Measurements from ENCODE around the gene ATAD3B.
"Not testable (repeated sequence)": the region's sequence is repeated elsewhere in the genome, so short reads cannot be mapped to it uniquely, and the experiment has no call there.

ATAD3B gene

DNA sequence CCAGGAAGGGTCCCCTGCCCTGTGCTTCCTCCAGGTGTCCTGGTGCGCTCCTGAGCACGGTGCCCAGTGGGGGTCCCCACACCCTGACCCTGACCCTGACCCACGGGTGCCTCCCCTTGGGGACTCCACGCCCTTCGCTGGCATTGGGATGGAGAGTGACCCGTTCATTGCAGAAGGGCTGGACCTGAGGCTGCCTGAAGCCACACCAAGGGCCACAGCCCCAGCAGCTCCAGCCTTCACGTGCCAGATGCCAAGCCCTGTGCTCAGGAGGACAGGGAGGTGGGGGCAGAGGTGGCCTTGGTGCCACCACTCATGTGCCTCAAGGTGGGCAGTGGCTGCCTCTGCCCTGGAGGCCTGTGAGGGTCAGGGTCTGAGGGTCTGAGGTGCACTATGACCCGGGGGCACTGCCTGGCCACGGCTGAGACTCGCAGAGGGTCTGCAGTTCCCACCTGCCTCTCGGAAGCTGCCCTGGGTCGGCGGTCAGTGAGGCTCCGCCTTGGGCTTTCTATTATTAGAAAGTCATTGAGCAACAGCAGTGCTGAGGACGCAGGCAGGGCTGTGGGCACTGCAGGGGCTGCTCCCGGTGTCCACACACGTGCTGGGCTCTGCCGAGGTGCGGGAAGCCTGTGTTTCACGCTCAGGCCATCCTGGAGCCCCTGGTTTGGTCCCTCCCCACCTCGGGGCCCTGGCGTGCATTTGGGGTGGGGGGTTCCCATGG lies 61.8 kb downstream of the ATAD3B start:
- not testable (repeated sequence) for DNase-seq (ENCODE audit: low spot score)

DNA sequence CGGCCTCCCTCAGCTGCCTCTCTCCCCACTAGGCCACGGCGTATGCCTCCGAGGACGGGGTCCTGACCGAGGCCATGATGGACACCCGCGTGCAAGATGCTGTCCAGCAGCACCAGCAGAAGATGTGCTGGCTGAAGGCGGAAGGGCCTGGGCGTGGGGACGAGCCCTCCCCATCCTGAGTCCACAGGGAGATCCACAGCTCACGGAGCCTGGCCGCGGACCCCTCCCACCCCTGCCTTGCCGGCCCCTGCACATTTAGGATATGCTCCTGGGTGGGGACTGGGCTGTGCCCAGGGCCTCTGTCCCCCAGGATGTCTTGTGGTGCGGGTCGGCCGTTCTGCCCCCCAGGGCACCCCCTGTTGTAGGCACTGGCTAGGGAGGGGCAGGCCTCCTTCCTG lies 62.3 kb downstream of the ATAD3B start:
- not testable (repeated sequence) for DNase-seq (ENCODE audit: low spot score)

DNA sequence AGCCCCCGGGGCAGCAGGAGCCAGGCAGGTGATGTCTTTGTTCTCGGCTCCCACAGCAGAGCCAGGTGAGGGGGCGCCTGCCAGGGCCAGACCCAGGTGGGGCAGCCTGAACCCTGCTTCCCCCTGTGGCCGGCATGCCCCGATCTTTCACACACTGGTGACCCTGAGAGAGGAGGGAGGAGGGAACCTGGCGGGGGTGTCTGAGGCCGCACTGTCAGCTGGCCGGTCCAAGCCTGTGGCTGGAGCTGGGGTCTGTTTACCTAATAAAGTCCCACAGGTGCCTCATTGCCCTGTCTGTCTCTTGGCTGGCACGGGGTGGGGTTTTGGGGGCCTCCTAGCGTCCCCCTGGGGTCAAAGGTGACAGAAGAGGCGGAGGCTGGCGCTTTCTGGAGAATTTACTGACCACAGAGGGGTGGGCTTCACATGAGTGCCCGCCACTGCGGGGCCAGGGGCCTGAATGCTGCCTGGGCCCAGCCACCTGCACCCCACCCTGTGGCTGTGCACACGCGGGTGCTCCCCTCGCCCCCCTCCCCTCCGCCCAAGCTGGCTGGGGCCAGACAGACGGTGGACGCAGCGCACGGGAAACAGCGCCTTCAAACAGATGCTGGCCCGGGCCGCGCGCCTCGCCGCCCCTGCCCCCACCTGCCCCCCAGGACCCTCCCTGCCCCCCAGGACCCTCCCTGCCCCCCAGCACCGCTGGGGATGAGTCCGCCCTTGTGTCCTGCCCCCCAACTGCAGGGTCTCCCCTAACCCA lies 63.0 kb downstream of the ATAD3B start:
- no peak for DNase-seq (ENCODE audit: low spot score)

DNA sequence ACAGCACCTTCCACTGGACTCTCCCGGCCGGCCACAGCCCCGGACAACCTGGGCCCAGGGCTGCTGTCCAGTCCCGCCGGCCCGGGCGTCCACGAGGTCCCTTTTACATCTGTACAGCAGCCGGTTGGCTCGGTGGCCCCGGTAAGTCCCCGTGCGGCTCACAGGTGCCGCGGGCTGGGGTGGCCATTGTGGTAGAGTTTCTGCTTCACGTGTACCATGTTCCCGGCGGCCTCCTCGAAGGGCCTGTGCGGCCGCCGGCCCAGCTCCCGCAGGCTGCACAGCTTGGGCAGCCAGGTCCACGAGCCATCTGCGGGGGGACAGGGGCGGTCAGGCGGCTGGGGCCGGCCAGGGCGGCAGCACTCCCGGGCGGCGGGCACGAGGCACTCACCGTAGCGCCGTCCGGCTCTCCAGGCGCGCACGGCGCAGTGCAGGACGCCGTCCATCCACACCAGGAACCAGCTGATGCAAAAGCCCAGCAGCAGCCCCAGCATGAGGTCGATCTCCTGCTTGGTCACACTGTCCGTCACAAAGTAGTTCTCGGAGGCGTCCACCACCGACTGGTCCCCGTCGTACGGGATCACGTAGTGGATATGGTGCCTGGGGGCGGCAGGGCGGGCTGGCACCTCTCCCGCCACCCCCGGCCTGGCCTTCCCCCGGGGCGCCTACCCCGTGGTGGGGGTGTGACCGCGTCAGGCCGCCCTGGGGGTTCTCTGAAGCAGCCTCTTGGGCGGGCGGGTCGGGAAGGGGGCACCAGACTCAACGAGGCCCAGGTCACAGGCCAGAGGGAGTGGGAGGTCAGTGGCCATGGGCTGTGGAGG lies 63.8 kb downstream of the ATAD3B start:
- no peak for DNase-seq (ENCODE audit: low spot score)

DNA sequence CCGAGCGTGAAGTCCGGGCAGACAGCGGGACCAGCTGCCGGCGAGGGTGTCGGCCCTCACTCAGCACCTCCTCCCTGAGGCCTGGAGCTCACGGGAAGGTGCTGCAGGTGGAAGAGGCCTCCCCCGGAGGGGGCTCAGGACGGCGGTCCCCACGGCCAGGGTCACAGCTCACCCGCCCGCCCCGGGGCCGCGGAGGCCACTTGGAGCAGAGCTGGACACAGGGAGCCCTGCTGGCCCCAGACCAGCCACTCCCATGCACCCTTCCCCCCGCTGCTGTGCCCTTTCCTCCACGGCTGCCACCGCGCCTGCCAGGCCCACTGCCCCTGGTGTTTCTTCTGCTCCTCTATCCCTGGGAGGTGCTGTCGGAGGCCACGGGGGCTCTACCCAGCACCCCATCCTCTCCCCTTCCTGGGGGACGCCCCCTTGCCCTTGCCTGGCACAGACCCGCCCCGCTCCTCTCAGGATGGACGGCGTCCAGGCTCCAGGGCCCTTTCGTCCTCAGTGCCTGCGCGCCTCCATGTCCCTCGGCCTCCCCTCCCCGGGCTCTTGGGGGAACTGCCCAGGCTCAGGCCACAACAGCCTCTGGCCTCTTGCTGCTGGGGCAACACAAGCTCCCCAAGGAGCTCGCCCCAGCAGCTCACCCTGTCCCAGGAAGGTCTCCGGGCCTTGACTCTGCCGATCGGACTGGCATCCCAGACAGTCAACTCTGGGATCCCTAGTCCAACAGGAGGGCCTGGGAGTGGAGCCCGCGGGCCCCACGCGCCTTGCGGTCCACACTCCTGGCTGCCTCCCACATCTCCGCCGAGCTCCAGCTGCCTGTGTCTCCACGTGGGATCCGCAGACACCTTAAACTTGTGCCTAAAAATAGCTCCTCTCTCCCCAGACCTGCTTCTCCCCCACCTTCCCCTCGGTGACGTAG lies 64.7 kb downstream of the ATAD3B start:
- DNase-seq (ENCODE audit: low spot score) = no peak

DNA sequence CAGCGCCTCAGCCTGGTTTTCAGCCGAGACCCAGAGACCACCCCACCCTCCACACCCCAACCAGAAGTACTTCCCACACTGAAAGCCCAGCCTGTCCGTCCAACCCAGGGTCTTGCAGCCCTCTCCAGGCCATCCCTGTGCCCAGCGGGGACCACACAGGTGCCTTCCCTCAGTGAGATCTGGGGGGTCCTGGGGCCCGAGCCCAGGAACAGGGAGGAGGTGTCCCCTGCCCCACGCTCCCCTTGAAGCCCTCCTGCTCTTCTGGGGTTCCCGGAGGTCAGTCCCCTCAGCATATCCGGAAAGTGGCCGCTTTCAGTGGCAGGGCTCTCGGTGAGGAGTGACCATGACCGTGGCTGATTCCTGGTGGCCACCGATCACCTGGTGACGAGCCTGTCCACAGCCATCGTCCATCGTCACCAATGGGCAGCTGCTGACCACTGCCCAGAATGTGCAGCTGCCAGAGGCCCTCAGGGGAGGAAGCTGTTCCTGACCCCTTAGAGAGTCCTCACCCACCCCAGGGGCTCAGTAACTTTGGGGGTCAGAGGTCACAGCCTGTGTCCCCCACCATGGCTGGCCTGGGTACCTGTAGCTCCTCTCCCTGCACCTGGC lies 65.5 kb downstream of the ATAD3B start:
- no peak for DNase-seq (ENCODE audit: low spot score)

DNA sequence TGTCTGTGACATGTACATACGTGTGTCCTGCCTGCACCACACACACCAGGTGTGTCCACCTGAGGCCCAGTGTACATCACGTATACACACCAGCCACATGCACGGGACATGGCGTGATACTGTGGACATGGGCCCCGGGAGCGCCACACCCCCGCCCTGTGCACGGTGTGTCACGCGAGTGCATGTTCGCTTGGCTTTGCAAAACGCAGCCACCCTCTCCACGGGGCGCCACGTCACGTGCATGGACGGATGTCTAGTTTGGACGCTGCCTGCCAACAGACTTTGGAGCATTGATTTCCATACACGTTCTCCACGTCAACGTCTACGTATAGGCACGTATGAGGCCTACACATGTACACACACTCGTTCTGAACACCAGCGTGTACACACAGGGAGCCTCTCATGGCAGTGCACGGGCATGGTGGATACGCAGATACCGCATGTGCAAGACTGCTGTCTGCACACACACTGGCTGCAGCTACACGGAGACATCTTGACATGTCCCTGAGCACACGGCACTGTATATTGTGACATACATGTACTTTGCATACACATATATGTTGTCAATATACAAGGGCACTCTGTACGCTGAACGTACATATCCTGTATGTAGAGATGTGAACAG lies 66.2 kb downstream of the ATAD3B start:
- DNase-seq (ENCODE audit: low spot score) = no peak

DNA sequence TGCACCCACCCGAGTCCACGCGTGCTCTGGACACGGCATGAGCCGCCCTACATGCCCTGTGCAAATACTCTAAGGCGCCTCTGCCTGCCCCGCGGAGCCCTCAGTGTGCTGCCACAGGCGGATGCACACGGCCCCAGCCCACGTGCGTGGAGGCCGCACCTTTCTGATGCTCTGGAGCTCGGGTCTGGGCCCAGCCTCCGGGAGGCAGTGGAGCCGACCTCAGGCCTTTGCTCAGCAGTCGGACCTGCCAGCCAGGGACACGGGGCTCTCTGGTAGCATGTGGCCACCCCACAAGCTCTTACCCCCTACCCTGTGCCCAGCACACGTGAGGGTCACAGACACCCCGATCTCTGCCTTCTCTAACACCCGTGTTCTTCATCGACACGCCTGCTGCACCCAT lies 66.8 kb downstream of the ATAD3B start:
- no peak for DNase-seq (ENCODE audit: low spot score)

DNA sequence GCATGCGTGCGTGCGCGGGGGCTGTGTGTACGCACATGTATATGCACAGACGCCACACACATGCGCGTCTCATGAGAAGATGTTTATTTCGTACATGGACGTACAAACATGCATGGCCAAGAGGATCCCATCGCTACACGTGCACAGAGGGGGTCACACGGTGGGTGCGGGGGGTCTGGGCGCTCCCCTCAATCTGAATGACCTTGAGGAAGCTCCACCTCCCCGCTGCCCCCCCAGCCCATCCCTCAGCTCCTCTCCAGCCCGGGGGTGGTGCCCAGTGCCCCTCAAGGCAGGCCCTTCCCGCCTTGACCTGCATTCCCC lies 67.4 kb downstream of the ATAD3B start:
- no peak for DNase-seq (ENCODE audit: low spot score)

DNA sequence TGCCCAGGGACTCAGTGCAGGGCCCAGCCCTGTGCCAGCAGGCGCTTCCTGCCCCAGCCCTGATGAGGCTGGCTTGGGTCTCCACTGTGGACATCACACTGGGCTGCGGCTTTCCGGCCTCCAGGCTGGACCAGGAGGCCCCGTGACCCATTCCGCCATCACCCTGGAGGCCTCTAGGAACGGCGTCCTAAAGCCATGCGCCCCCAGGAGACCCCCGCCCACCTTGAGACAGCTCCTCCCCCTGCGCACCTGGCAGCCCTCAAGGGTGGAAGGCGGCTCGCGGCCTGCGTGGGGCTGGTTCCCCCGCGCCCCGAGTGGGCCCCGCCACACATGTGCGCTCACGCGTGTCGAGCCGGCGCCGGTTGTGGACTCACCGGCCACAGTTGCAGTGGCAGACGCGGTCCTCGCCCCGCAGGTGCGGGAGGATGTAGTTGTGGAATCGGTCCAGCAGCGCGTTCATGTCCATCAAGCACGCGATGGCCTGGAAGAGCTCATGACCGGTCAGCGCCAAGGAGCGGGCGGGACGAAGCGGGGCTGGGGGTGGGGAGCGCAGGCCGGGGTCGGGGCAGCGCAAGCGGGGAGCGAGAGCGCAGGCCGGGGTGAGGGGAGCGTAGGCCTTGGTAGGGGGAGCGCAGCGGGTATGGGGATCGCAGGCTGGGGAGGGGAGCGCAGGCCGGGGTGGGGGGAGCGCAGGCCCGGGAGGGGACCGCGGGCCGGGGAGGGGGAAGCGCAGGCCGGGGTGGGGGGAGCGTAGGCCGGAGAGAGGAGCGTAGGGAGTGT lies 67.9 kb downstream of the ATAD3B start:
- DNase-seq (ENCODE audit: low spot score) = no peak

DNA sequence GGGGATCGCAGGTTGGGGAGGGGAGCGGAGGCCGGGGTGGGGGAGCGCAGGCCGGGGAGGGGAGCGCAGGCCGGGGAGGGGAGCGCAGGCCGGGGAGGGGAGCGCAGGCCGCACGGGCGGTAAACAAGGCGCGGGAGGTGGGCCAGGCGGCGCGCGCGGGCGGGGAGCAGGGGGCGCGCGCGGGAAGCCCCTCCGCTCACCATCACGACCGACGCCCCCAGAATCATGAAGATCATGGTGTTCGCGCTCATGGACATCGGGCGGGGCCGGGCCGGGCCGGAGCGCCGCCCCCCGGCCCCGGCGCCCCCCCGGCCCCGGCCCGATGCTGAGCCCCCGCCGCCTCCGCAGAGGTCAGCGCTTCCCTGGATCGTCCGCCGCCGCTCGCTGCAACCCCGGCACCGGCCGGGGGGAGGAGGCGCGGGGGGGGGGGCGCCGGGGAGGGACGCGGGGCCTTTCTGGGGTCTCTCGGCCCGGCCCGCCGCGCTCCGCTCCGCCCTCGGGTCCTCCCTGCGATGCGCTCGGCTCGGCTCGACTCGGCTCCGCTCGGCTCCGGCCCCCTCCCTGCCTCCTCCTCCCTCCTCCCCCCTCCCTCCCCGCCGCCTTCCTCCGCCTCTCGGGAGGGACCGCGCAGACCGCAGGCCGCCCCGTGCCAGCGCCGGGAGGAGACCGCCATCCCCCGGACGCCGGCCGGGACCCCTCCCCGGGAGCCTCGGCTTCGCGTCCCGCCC lies 68.7 kb downstream of the ATAD3B start, which contains the start of gene TMEM240:
Gene TMEM240, minus strand, starts transcription at position 535 of the 728 bp plus-strand sequence. Its CDS starts 278 bp downstream, at position 257.
- DNase-seq (ENCODE audit: low spot score) = peak; percentile 52

DNA sequence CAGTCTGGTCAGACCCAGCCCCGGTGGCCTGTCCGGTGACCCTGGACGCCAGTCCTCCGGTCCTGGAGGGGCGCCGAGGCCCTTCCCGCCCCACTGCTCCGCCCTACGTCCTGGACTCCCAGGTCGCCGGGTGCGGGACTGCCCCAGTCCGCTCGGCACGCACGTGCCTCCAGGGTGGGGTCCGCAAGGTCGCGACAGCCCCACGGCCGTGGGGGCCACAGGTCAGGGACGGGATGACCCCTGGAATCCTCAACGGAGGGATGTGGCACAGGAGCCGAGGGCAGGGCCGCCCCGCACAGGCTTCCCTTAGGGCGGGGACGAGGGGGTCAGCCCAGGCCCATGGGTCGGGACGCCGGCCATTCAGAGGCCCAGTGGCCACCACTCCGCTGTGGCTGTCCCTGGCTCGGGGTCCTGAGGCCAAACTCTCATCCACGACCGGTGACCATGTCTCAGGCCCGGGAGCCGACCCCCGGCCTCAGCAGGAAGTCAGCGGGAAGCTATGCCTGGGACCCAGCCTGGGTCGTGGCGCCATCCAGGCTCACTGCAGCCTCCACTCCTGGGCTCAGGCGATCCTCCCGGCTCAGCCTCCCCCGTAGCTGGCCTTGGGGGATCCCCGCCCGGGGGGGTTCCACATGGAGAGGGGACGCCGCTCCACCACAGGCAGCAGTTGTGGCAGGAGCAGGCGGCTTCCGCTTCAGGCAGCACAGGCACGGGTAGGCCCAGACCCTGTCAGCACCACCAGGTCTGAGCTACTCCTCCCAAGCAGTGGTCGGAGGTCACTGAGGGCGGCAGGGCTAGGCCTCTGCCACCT lies 69.5 kb downstream of the ATAD3B start:
- no peak for DNase-seq (ENCODE audit: low spot score)

DNA sequence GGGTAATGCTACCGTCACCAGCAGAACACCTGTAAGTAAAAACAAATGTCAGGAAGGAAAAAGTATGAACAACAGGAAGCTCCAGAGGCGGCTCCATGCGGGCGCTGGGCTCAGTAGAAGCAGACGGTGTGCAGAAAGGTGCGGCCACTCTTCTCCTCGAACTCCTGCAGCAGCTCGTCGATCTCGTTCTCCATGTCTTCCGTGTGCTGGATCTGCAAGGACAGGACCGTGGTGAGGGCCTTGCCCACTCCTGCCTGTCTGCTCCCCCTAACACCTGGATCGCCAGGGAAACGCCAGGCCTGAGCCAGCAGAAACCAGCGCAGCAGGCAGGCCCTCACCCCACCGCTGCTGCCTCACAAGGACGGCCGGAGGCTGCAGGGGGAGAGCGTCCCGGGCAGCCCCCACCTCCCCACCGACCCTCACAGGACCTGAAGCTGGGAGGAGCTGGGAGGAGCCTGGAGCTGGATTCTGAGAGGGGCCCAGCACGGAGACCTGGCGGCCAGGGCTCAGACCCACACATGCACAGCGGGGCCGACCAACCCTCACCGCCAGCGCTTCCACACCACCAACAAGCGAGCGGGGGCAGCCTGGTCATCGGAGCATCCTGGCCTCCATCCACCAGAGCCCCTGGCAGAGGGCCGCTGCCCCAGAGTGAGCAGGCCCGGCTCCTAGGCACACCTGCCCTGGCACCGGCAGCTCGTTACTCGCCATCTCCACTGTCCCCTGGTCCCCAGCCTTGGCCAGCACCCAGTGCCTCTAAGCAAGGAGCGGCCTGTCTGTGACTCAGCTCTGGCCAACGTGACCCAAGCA lies 70.6 kb downstream of the ATAD3B start:
- no peak for DNase-seq (ENCODE audit: low spot score)

DNA sequence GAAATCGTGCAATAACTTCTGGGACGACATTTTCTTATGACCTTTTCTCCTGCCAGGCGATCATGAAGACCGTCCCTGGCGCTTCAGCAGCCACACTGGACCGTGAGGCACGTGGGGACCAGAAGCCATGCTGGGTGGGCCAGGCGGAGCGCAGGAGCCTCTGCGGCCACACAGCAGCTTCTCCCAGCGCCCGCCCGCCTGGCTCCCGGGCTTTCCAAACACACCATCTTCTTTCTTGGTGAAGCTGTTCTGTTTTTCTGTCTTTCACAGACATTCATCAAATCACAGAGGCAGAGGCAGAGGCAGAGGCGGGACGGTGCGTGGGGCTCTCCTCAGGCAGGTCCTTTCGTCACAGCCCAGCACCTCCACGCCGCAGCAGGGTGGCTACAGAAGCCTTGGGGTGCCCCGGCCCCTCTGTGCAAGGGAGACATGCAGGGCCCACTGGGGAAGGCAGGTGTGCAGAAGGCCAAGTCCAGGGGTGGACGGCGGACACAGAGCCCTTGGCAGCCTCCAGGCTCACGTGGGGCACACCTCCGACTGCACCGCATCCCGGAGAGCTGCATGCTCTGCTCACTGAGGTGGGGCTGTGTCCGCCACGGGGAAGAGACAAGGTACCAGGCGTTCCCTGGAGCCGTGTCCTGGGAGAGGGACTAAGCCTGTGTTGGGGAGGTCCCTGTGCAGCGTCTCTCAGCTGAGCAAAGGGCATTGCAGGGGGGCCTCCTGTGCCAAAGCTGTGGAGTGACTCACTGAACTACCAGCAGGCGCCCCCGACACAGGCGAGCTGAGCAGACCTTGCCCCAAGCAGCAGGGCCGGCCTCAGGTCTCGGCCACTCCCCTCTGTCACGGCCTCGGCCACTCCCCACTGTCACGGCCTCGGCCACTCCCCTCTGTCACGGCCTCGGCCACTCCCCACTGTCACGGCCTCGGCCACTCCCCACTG lies 71.5 kb downstream of the ATAD3B start:
- DNase-seq (ENCODE audit: low spot score) = no peak

DNA sequence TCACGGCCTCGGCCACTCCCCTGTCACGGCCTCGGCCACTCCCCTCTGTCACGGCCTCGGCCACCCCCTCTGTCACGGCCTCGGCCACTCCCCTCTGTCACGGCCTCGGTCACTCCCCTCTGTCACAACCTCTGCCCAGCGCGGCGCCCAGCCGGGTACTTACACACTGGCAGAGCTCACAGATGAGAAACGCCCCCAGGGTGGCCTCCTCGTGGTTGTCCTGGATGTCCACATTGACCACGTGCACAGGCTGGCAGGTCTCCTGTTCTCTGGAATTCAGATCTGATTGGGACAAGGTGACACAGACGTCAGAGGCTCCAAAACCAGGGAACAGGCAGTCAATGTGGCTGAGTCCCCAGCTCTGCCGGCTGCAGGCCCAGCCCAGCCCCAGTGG lies 72.1 kb downstream of the ATAD3B start:
- no peak for DNase-seq (ENCODE audit: low spot score)

DNA sequence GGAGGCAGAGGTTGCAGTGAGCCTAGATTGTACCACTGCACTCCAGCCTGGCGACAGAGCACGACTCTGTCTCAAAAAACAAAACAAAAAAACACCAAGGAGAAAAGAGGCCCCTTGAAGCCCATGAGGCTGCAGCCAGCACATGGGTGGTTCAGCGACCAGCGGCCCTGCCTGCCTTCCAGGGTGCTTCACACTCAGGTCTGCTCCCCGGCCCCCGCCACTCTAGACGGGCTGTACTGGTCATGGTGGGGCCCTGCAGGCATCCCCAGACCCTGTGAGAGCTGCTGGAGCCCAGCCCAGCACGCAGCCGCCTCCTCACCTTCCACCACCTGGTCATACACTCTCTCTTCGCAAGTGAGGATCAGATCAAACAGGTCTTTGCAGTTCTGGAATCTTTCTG lies 73.0 kb downstream of the ATAD3B start:
- DNase-seq (ENCODE audit: low spot score) = no peak

Data from CD4-positive, alpha-beta T cell treated with Interleukin-6 at 100 ng/mL for 8 hours (primary cell).